ENCODE measurements around the gene PNLIPRP3. TPM values are rescaled to one million over a fixed set of nuclear protein-coding genes. Genes with fewer than 3 reads are reported as not detected.

Gene PNLIPRP3
- total and polyA plus RNA-seq, 2 of the 8 experiments (the other 6 are each of a cell fraction or from before 2014, with no cell fraction given) = not detected

- H3K36me3 ChIP-seq (ENCODE audit: control insufficient read depth in 2 of 4, insufficient read depth in 4 of 4, low read length in 3 of 4) = no peaks in the 10 kb centered on the region
- FAIRE-seq = no peak
- no peak overlapping the region for H4K5ac ChIP-seq (ENCODE audit: insufficient read length, low read depth, low read length)
- WGBS, 2 experiments (ENCODE audit: extremely low coverage in 1 of 2, insufficient coverage in 1 of 2, insufficient read length in 1 of 2, insufficient replicate concordance in 2 of 2, low coverage in 1 of 2, low lambda C conversion rate in 2 of 2, missing lambda C conversion rate in 1 of 2) = 93% methylated on average over 5 of the region's 5 CpGs; no CpG with 5 or more reads in 1 of the 2 experiments
- H3K27ac ChIP-seq (ENCODE audit: low read depth, low read length) = no peak overlapping the region
- no peak overlapping the region for H3K18ac ChIP-seq (ENCODE audit: extremely low read depth, low read length)
- H2BK120ac ChIP-seq (replicated peaks; ENCODE audit: low read depth, low read length) = no peak overlapping the region
- no peaks in the 10 kb centered on the region for H3K4me1 ChIP-seq (replicated peaks in 1 of 4; ENCODE audit: control insufficient read depth in 3 of 4, insufficient read depth in 4 of 4, low read length in 3 of 4)
- H2BK15ac ChIP-seq (ENCODE audit: low read length) = no peak overlapping the region
- H3K79me2 ChIP-seq (ENCODE audit: control insufficient read depth in 1 of 2, insufficient read depth in 2 of 2, low read length in 2 of 2) = no peaks in the 10 kb centered on the region
- no peak overlapping the region for H4K8ac ChIP-seq (ENCODE audit: extremely low read depth, insufficient read depth, low read length)
- no peak overlapping the region for H3K14ac ChIP-seq (ENCODE audit: insufficient read length)
- TF ChIP-seq MAFK (IDR thresholded peaks at IDR 0.05; ENCODE audit: low read depth, low read length) (no peak), JUN (IDR thresholded peaks at IDR 0.05; ENCODE audit: low read depth, low read length) (no peak), POLR2A (IDR thresholded peaks at IDR 0.05; ENCODE audit: control extremely low read depth in 1 of 2, low read depth in 2 of 2, low read length in 2 of 2) (no peak), BRCA1 (IDR thresholded peaks at IDR 0.05; ENCODE audit: low read depth, low read length) (no peak), NANOG (IDR thresholded peaks at IDR 0.05; ENCODE audit: insufficient read depth, low read depth, low read length, poor library complexity, severe bottlenecking) (no peak), USF2 (IDR thresholded peaks at IDR 0.05; ENCODE audit: low read length) (no peak), BCL11A (IDR thresholded peaks at IDR 0.05; ENCODE audit: low read depth in 2 of 2, low read length in 2 of 2) (no peak), EGR1 (IDR thresholded peaks at IDR 0.05; ENCODE audit: borderline replicate concordance, low read depth, low read length) (no peak), SP2 (IDR thresholded peaks at IDR 0.05; ENCODE audit: low read length) (no peak), SP1 (IDR thresholded peaks at IDR 0.05; ENCODE audit: low read depth, low read length) (no peak), CTBP2 (IDR thresholded peaks at IDR 0.05; ENCODE audit: borderline replicate concordance, insufficient read depth, insufficient read length, low read length) (no peak), RFX5 (IDR thresholded peaks at IDR 0.05; ENCODE audit: borderline replicate concordance, low read depth, low read length) (no peak), ASH2L (IDR thresholded peaks at IDR 0.05; ENCODE audit: low read length) (no peak), EP300 (IDR thresholded peaks at IDR 0.05; ENCODE audit: borderline replicate concordance in 1 of 2, low read depth in 2 of 2, low read length in 2 of 2) (no peak)
- no peak overlapping the region for H2AFZ ChIP-seq (ENCODE audit: low read length)
- H2BK5ac ChIP-seq (ENCODE audit: low read depth, low read length) = no peak overlapping the region
- H3K4me2 ChIP-seq (ENCODE audit: insufficient read depth in 1 of 2, low read depth in 2 of 2, low read length in 2 of 2) = no peak overlapping the region
- no peak overlapping the region for H2BK20ac ChIP-seq (ENCODE audit: low read length)
- H3K9me3 ChIP-seq (ENCODE audit: insufficient read depth in 2 of 2, low read depth in 1 of 2, low read length in 1 of 2) = no peaks in the 10 kb centered on the region
- H3K27me3 ChIP-seq (replicated peaks in 1 of 4; ENCODE audit: control insufficient read depth in 3 of 4, extremely low read depth in 1 of 4, insufficient read depth in 3 of 4, low read length in 3 of 4) = no peaks in the 10 kb centered on the region
- no peak overlapping the region for H4K91ac ChIP-seq (replicated peaks; ENCODE audit: insufficient read length, low read length)
- H3K4ac ChIP-seq (replicated peaks; ENCODE audit: insufficient read length, low read depth, low read length) = no peak overlapping the region
- no peaks in the 10 kb centered on the region for H3K23me2 ChIP-seq (ENCODE audit: low read depth, low read length)
- no peak overlapping the region for H3K9ac ChIP-seq (replicated peaks in 1 of 4; ENCODE audit: extremely low read depth in 1 of 4, low read depth in 3 of 4, low read length in 3 of 4)
- ChIA-PET POLR2A (ENCODE audit: partially characterized antibody) (no interaction called here), CTCF (ENCODE audit: partially characterized antibody) (no interaction called here)
- no peak overlapping the region for H2BK12ac ChIP-seq (ENCODE audit: low read depth, low read length)
- H3K4me3 ChIP-seq (ENCODE audit: extremely low read depth in 1 of 4, insufficient read depth in 2 of 4, low read depth in 3 of 4, low read length in 4 of 4) = no peak overlapping the region
- no peaks in the 10 kb centered on the region for H4K20me1 ChIP-seq (replicated peaks in 1 of 2; ENCODE audit: control insufficient read depth in 1 of 2, insufficient read depth in 2 of 2, low read length in 2 of 2)
- no peak for DNase-seq (ENCODE audit: low read depth in 1 of 2, low spot score in 2 of 2)
- H2AK5ac ChIP-seq (ENCODE audit: low read depth, low read length) = no peak overlapping the region
- no peaks in the 10 kb centered on the region for H3K79me1 ChIP-seq (ENCODE audit: low read depth, low read length)
- no peak overlapping the region for H3K23ac ChIP-seq (ENCODE audit: insufficient read length)
- H3K56ac ChIP-seq (replicated peaks; ENCODE audit: insufficient read length, low read depth, low read length) = no peak overlapping the region
Observed at GRCh38 chr10:116410351-116410750, 17.3 kb upstream of the PNLIPRP3 start.
